Peyer's patch (tissue), 4 donors: ENCODE data around the gene RAB38.

Experiments
- POLR2A ChIP-seq, 2 donors: fragments of 450-650 bp; IDR thresholded peaks; one replicate each; pipeline ENCODE4 v1.5.1; 2017; ENCODE audit warnings: antibody characterized with exemption in 2 of 2, mild to moderate bottlenecking in 2 of 2, moderate library complexity in 2 of 2
- TF ChIP-seq, protein P1 (sequence below), 6 experiments: fragments of 450-650 bp in 4 of 6; fragments of 200-600 bp in 2 of 6; sonication (generic) in 1 of 6; IDR thresholded peaks; one replicate each; pipeline ENCODE4 v1.5.1; 2017 to 2019; ENCODE audit warnings: antibody characterized with exemption in 6 of 6, mild to moderate bottlenecking in 3 of 6, moderate library complexity in 1 of 6

DNA sequence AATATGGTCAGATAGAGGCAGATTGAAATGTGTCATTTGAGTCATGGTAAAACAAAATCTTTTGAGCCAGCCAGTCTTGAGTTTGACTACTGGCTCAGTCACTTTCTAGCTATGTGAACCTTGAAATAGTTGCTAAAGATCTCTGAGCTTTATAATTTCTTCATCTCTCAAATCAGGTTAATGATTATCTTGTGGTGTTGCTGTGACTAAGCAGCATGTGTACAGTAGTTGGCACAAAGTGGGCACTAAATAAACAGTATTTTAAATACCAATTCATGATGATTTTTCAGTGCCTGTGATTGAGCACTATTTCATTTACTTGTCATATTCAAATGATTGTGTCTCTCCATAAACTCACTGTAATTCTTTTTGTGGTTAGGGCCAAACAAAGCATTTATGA, 70.8 kb downstream of the RAB38 start:
- TF ChIP-seq, protein P1, sequence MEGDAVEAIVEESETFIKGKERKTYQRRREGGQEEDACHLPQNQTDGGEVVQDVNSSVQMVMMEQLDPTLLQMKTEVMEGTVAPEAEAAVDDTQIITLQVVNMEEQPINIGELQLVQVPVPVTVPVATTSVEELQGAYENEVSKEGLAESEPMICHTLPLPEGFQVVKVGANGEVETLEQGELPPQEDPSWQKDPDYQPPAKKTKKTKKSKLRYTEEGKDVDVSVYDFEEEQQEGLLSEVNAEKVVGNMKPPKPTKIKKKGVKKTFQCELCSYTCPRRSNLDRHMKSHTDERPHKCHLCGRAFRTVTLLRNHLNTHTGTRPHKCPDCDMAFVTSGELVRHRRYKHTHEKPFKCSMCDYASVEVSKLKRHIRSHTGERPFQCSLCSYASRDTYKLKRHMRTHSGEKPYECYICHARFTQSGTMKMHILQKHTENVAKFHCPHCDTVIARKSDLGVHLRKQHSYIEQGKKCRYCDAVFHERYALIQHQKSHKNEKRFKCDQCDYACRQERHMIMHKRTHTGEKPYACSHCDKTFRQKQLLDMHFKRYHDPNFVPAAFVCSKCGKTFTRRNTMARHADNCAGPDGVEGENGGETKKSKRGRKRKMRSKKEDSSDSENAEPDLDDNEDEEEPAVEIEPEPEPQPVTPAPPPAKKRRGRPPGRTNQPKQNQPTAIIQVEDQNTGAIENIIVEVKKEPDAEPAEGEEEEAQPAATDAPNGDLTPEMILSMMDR (IDR thresholded peaks at IDR 0.05) = no peak
- no peak for TF ChIP-seq POLR2A (IDR thresholded peaks at IDR 0.05)
